ENCODE data around the gene KRT10.

The KRT10 gene

GRCh38 chr17:40822132-40822812 is at the start of gene KRT10:
KRT10 (minus strand) TSS chr17:40822614; CDS start chr17:40822585, 29 bp downstream.
- H3K36me3 ChIP-seq (ENCODE audit: low read depth), result peaks cover 11% of the 10 kb centered on the region
- no peak within 1 kb of the TSS for H3K4me3 ChIP-seq (ENCODE audit: severe bottlenecking)
- peaks cover 4% of the 10 kb centered on the region for H3K4me1 ChIP-seq (ENCODE audit: insufficient read depth, poor library complexity, severe bottlenecking)
- H3K9me3 ChIP-seq (ENCODE audit: severe bottlenecking), result no peaks in the 10 kb centered on the region
- TF ChIP-seq, protein P1, sequence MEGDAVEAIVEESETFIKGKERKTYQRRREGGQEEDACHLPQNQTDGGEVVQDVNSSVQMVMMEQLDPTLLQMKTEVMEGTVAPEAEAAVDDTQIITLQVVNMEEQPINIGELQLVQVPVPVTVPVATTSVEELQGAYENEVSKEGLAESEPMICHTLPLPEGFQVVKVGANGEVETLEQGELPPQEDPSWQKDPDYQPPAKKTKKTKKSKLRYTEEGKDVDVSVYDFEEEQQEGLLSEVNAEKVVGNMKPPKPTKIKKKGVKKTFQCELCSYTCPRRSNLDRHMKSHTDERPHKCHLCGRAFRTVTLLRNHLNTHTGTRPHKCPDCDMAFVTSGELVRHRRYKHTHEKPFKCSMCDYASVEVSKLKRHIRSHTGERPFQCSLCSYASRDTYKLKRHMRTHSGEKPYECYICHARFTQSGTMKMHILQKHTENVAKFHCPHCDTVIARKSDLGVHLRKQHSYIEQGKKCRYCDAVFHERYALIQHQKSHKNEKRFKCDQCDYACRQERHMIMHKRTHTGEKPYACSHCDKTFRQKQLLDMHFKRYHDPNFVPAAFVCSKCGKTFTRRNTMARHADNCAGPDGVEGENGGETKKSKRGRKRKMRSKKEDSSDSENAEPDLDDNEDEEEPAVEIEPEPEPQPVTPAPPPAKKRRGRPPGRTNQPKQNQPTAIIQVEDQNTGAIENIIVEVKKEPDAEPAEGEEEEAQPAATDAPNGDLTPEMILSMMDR (IDR thresholded peaks at IDR 0.05; ENCODE audit: poor library complexity, severe bottlenecking), result no peak
- H3K27me3 ChIP-seq (ENCODE audit: insufficient read depth, poor library complexity, severe bottlenecking), result no peaks in the 10 kb centered on the region
- no peak within 1 kb of the TSS for H3K27ac ChIP-seq (ENCODE audit: poor library complexity, severe bottlenecking)
- ATAC-seq (ENCODE audit: low read depth) (no peak), DNase-seq (ENCODE audit: low spot score) (no peak)

DNA sequence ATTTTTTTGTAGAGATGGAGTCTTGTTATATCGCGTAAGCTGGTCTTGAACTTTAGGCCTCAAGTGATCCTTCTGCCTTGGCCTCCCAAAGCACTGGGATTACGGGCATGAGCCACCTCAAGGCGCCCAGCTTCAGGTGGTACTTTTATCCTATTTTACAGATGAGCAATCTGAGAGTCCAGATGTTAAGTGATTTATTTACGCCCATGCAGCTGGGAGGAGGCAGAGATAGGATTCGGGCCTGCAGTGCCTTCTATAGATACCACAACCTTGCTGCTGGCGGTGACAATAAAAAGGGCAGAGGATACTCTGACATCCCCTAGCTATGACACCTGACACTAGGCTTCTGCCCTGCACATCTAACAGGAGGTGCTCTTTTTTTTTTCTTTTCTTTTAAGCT is 48.9 kb upstream of the KRT10 start:
- Histone ChIP-seq H3K36me3 (ENCODE audit: low read depth) (no peaks in the 10 kb centered on the region), H3K9me3 (ENCODE audit: severe bottlenecking) (no peaks in the 10 kb centered on the region), H3K27ac (ENCODE audit: poor library complexity, severe bottlenecking) (no peak overlapping the region), H3K4me3 (ENCODE audit: severe bottlenecking) (no peak overlapping the region), H3K4me1 (ENCODE audit: insufficient read depth, poor library complexity, severe bottlenecking) (no peaks in the 10 kb centered on the region), H3K27me3 (ENCODE audit: insufficient read depth, poor library complexity, severe bottlenecking) (no peaks in the 10 kb centered on the region)
- DNase-seq (ENCODE audit: low spot score) (no peak), ATAC-seq (ENCODE audit: low read depth) (no peak)
- TF ChIP-seq, protein P1 (IDR thresholded peaks at IDR 0.05; ENCODE audit: poor library complexity, severe bottlenecking), result no peak

GRCh38 chr17:40870136-40870535 is 47.7 kb upstream of the KRT10 start:
- no peaks in the 10 kb centered on the region for H3K4me1 ChIP-seq (ENCODE audit: insufficient read depth, poor library complexity, severe bottlenecking)
- H3K27me3 ChIP-seq (ENCODE audit: insufficient read depth, poor library complexity, severe bottlenecking), result no peaks in the 10 kb centered on the region
- ATAC-seq (ENCODE audit: low read depth), result no peak
- H3K27ac ChIP-seq (ENCODE audit: poor library complexity, severe bottlenecking), result no peak overlapping the region
- TF ChIP-seq, protein P1 (IDR thresholded peaks at IDR 0.05; ENCODE audit: poor library complexity, severe bottlenecking), result no peak
- no peaks in the 10 kb centered on the region for H3K9me3 ChIP-seq (ENCODE audit: severe bottlenecking)
- no peak for DNase-seq (ENCODE audit: low spot score)
- H3K36me3 ChIP-seq (ENCODE audit: low read depth), result no peaks in the 10 kb centered on the region
- H3K4me3 ChIP-seq (ENCODE audit: severe bottlenecking), result no peak overlapping the region

DNA sequence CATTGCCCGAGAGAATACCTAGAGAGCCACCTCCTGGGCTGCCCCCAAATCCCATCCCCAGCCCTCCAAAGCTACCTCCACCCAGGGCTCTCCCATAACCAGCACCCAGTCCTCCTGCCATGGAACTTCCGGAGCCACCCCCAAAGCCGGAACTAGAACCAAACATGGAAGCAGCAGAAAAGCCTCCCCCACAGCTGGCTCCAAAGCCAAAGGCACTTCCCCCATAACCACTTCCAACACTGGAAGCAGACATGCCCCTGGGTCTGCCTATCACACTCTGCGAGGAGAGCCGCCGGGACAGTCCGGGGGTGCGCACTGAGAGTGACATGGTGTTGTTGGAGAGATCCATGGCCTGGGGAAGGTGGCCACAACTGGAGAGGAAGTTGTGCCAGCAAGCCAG is 44.4 kb upstream of the KRT10 start, which contains the start of gene KRT12:
Gene KRT12 (minus strand): TSS at position 386 of the 400 bp plus-strand sequence. CDS start 37 bp downstream, at position 349.
- no peaks in the 10 kb centered on the region for H3K27me3 ChIP-seq (ENCODE audit: insufficient read depth, poor library complexity, severe bottlenecking)

More for the DNA sequence above, 44.4 kb upstream of the KRT10 start, which contains the start of gene KRT12:
- Histone ChIP-seq H3K36me3 (ENCODE audit: low read depth) (no peaks in the 10 kb centered on the region), H3K27ac (ENCODE audit: poor library complexity, severe bottlenecking) (no peak within 1 kb of the TSS), H3K4me1 (ENCODE audit: insufficient read depth, poor library complexity, severe bottlenecking) (no peaks in the 10 kb centered on the region), H3K4me3 (ENCODE audit: severe bottlenecking) (no peak within 1 kb of the TSS), H3K9me3 (ENCODE audit: severe bottlenecking) (no peaks in the 10 kb centered on the region)
- TF ChIP-seq, protein P1 (IDR thresholded peaks at IDR 0.05; ENCODE audit: poor library complexity, severe bottlenecking), result no peak
- ATAC-seq (ENCODE audit: low read depth) (no peak), DNase-seq (ENCODE audit: low spot score) (no peak)

All from RWPE2 (cell line).